Caki2 (cell line): ENCODE measurements around the gene FCN3. TPM values are rescaled to one million over a fixed set of nuclear protein-coding genes. Genes with fewer than 3 reads are reported as not detected.

Source experiments
- DNase-seq: peaks from one replicate; pipeline ENCODE4 v3.0.0-alpha.2; 2015; ENCODE audit warnings: low read depth
- in situ Hi-C: cut with HindIII; loops from 2 replicates; pipeline ENCODE4 v1.10.0; 2016; ENCODE audit warnings: low sequenced_read_pairs, low pct_unique_long_range_greater_than_20kb, mixed read lengths
- total RNA-seq: library from RNA; depleted of rRNA; stranded (reverse); fragments of >200 nt; shearing (Covaris generic); gene quantifications from 2 replicates; pipeline ENCODE4 v1.2.3, GENCODE V29; 2014; ENCODE audit warnings: low replicate concordance

Gene FCN3
- total RNA-seq, 1 experiment from 2014 or later = not detected

DNA sequence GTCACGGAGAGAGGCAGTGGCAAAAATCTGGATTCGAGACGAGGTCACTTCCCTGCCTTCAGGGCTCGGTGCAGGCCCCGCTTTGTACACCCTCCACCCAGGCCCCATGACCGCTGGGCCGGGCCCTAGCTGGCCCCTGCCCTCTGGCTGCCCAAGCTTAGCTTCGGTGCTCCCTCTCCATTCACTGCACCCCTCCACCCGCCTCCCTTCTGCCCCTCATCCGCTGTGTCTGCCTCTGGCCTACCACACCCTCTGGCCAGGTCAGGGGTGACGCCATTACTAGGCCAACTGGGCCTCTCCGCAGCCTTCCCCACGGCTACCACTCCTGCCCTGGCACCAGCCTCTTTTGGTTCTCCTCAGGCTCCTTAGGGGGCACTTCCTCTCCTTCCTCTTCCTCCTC is 9.0 kb upstream of the FCN3 start:
- DNase-seq = no peak
- in situ Hi-C loops = no loop called here

DNA sequence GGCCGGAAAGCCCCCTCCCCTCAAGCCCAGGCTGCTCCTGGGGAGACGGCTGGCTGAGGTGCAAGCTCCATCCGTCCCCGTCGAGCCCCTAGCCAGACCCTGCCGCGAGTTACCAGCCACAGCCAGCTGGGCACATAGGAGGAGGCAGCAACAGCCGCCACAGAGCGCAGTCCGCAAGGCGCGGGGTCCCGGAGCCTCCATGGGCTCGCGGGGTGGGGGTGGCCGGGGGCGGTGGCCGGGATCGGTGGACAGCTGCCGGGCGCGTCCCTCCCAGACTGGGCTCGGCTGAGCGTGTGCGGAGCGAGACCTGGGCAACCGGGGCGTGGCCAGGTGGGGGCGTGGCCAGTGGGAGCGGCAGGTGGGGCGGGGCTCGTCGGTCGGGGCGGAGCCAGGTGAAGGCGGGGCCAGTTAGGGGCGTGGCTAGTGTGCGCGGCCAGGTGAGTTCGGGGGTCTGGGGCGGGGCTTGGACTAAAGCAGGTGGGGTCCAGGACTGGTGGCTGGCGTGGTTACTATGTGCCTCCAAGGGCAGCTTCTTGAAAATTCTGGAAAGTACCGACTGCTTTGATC is 8.5 kb upstream of the FCN3 start, which contains the start of gene CD164L2:
Gene CD164L2, minus strand, starts transcription at position 295 of the 567 bp plus-strand sequence. Its CDS starts 94 bp downstream, at position 201.
- in situ Hi-C loops = no loop called here
- no peak for DNase-seq

DNA sequence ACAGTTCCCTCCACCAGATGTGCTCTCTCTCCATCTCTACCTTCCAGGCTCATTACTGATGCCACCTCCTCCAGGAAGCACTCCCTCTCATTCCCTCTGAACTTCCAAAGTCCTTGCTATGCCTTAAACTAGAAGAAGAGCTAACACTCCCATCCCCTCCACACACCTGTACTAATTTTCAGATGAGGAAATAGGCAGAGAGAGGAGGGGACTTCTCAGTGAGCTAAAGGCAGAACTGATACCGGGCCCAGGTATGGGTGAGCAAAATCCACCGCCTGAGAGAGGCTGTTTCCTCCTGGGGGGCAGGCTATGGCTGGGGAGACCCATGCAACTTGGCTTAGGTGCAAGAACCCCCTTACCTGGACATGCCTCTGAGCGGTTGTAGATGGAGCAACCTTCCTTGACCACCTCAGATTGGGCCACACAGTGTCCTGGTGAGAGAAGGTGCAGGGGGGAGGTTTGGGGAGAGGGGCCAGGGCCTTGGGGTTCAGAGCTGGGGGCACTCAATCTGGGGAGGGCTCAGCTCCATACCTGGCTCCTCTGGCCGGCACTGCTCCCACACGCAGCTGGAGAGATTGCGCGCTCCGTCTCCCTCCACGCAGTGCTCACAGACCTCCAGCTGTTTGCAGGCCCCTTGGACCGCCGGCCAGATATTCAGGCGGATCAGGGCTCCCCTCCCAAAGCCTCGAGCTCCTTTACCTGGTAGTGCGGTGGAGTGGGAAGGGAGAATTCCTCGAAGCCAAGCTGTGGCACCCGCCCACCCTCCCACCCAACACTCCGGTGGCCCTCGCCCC is 7.5 kb upstream of the FCN3 start:
- DNase-seq = no peak
- in situ Hi-C loops = no loop called here

DNA sequence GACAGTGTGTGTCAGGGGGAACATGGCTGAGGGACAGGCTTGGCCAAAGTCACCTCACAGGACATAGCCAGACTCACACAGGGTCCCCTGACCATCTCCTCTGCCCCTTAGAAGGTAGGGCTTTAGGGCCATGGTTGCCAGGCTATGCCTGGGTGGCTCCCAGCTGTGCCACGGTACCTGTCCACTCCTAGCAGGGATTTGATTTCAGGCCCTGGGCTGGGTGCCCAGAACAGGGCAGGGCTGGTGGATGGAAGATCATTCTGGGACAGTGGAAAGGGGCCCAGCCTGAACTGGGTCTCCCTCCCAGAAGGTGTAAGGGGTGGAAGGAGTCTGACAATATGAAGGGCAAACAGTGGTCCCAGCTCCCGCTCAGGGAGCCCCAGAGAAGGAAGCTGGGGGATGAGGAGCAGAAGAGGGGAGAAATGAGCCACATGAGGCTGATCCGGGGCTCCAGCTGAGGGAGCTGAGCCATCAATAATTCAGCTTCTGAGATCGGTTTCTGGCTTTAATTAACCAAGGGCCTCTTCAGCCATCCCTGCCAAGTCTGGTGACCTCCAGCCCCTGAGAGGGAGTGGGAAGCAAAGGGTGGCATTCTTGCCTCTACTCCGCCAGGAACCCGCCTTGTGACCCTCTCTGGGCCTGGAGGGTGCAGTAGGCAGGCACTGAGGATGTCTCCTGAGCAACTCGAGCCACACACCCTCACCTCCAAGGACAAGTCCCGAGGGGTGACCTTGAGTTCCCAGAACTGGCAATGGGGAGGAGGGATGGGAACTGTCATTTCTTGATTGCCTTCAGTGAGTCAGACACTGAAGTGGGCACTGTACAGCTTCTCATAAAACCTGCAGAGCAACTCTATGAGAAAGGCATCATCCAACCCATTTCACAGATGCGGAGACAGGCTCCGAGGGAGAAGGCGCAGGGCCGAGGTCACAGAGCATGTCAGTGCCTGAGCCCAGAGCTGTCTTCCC is 6.4 kb upstream of the FCN3 start:
- in situ Hi-C loops = no loop called here
- DNase-seq = no peak

DNA sequence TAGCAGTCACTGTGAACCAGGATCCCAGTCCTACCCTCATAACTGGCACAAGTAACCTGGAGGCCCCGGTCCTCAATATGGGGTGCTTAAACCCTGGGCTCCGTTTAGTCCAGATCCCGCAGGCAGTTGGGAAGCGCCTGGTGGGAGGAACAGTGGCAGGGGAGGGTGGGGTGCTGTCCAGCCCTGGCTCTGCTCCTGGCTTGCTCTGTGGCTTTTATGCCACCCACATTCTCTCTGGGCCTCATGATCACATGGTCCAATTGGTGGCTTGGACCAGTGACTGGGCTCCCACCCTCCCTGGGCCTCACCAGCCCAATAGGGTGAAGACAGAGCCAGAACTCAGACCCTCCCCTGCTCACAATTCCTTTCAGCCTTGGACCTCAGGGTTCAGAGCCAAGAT is 5.6 kb upstream of the FCN3 start:
- no peak for DNase-seq
- in situ Hi-C loops = no loop called here

DNA sequence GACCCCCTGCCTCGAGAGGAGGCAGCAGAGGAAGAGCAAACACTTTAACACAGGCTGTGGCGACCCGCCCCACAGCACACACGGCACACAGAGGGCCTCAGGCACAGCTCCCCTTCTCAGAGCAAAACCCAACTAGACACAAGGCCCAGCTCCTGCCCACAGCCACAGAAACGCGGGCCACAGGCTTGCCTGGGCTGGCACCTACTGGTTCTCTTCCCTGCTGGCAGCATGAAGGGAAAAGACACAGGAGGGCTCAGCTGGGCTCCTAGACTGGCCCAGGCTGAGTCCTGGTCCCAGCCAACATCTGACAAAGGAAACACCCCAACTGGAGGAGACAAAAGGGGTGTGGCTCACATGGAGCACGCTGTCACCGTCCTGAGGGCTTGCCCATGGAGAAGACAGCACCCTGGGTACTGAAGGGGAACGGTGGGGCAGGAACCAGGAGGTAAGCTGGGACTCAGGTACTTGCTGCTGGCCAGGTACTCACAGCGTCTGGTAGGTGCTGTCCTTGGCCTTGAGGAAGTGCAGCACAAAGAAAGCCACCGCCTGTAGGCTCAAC is 5.0 kb upstream of the FCN3 start:
- in situ Hi-C loops = no loop called here
- DNase-seq = no peak

DNA sequence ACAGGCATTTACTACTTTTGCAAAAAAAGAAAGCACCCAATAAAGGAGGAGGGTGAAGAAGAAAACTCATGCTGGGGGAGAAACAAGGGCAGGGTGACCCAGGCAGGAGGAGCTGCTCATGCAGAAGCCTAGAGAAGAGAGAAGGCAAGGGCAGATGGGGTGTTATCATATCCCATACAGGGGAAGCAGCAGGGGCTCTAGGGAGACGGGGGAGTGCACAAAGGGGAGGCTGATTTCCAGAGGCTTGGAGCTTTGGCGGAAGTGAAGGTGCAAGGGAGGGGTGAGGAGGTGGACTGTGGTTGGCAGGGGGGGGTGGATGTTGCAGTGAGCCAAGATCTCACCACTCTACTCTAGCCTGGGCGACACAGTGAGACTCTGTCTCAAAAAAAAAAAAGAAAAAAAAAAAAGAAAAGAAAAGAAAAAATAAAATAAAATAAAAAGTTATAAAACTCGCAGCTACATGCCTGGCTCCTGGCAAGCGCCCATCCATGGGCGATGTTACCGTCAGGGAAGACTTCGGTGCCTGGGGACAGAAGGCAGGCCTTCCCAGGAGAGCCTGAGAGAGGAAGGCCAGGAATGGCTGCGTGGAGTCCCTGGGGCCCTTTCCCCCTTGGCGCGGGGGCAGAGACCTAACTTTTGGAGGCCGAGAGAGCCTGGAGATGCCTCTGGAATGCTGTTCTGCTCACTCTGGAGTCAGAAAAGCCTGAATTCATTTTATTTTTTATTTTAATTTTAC is 3.3 kb upstream of the FCN3 start:
- in situ Hi-C loops = no loop called here

DNA sequence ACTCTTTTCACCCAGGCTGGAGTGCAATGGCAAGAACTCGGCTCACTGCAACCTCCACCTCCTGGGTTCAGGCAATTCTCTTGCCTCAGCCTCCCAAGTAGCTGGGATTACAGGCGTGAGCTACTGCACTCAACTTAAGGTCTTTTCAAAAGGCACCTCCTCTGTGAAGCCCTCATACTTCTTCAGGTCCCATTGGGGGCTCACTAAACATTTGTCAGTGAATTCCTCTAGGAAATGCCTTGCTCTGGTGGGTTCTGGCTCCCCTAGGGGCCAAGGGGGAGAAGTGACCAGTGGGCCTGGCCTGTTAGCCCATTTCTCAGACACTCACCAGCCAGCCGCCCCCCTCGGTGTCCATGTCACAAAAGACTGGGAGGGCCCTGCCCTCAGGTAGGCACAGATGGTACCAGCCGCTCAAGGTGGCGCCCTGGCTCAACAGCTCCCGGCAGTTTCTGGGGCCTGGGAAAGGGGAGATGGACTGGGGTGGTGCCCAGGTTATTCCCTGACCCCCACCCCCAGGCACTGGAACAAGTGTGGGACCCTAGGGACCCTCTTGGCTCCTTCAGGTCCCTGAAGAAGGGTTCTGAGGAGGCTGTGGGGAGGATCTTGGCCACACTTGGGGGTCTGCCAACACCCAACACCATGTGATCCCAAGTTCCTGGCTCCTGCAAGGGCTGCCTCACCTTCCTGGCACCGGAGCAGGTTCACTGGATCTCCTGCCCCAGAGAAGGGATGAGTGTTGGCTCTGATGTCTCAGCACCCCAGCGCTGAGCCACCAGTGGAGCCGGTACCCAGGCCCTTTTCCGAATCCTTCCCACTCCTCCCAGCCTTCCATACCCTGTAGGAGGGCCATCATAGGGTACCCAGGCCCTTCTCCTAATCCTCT is 1.6 kb downstream of the FCN3 start:
- DNase-seq = no peak
- in situ Hi-C loops = no loop called here

More for the DNA sequence above, 3.3 kb upstream of the FCN3 start:
- no peak for DNase-seq

DNA sequence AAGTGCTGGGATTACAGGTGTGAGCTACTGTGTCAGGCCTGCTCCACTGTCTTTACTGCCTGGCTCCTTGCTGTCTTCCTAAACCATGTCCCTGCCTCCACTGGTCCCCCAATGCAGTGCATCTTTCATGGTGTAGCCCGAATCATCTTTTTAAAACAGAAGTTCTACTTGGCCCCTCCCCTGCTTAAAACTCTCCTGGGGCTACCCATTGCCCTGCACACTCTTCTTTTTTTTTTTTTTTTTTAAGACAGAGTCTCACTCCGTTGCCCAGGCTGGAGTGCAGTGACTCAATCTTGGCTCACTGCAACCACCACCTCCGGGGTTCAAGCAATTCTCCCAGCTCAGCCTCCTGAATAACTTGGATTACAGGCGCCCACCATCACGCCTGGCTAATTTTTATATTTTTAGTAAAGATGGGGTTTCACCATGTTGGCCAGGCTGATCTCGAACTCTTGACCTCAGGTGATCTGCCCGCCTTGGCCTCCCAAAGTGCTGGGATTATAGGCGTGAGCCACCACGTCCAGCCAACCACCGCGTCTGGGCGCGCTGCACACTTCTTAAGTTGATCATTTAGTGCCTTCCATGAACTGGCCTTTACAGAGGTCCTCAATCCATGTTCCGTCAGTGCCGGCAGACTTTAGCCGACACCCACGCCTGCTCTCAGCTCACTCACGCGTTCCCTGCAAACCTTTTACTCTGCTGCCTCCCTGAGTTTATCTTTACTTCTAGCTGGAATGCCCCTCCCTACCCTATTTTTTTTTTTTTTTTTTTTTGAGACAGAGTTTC is 2.4 kb downstream of the FCN3 start:
- in situ Hi-C loops = no loop called here
- DNase-seq = peak; percentile 69

DNA sequence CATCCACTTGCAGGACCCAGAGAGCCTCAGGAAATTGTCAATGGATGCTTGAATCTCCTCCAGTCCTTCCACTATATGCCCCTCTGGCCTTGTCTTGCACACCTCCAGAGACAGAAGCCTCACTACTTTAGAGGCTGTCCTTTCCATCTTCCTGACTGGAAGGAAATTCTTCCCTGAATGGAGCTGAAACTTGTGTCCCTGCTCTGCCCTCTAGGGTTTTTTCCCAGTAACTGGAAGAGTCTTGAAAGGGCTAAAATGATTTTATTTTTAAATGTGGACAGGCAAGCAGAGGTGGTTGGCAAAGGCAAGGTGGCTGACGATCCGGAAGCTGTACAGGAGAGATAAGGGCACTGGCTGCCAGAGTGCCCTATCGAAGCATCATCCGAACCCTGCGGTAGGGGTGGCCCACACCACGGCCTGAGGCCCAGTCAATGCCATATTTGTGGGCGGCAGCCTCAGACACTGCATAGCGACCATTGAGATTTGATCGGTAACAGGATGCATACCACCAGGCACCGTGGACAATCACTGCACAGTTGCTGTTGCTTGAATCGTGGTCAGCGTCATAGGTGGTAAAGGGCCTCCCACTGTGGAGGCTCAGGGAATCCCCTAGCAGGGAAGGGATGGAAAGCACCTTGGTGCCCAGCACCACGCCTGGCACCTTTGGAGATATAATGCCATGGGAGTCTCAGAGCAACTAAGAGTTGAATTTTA is 5.6 kb downstream of the FCN3 start:
- no peak for DNase-seq
- in situ Hi-C loops = no loop called here

DNA sequence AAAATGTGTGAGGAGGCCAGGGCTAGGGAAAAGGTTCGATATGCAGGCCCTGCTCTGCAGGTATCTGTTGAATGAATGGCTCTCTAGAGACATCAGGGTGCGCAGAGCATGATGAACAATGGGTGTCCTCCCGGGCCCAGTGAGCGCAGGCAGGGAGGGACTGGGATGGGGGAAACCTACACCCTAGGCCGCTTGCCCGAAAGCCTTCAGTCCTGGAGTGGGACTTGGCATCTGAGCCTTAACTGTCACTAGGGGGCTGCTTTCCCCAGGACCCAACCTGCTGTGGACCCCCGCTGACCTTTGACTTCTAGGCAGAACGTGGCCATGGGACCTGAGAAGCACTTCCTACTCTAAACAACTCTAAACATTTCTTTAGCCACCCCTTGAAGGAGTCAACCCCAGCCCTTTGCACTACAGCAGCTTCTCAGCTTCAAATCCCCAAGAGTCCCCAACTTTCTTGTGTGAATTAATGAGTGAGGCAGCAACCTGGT is 7.4 kb downstream of the FCN3 start:
- no peak for DNase-seq
- in situ Hi-C loops = no loop called here

DNA sequence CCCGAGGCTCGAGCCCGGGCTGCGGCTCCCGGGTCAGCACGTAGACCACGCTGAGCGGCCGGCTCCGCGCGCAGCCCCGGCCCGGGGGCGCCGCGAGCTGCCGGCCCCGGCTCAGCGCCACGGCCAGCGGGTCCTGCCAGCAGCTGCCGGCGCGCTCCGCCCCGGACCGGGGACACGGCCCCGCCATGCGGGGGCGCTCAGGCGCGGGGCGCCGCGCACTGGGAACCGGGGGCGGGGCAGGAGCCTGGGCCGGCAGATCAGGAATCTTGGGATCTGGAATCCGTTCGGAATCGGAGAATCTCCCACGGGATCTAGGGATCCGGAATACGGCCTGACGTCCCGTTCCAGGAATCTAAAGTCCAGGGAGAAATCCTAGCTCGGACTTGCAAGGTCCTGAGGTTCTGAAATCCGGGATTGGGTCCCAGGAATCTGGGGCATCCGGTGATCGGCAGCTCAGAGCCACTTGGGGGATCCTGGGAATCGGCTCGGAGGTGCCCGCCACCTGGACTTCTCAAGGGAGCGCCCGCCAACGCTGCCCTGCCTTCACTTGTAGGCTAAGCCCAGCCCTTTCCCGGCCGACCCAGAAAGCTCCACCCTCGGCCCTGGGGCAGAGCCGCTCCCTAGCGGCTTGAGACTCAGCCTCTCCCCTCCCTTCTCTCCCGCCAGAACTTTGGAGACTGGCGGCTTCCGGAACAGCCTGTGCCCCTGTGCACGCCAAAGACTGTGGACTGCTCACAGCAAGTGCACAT is 8.0 kb downstream of the FCN3 start, which contains the start of gene MAP3K6:
Gene MAP3K6, minus strand, starts transcription at position 551 of the 749 bp plus-strand sequence. Its CDS starts 364 bp downstream, at position 187.
- in situ Hi-C loops = no loop called here
- peak; percentile 78 for DNase-seq

DNA sequence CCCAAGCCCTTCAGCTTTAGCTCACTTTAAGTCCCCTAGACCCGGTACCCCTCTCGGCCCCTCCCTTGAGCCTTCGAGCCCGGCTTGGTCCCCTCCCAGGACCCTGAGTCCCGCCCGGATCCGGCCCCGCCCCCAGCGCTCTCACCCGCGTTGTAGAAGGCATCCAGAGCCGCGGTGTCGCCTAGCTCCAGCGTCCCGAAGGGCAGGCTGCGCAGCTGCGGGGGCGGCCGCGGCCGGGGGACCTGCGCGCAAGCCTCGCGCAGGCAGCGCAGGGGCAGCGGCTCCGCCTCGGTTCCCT is 8.6 kb downstream of the FCN3 start:
- peak; percentile 84 for DNase-seq
- in situ Hi-C loops = no loop called here

DNA sequence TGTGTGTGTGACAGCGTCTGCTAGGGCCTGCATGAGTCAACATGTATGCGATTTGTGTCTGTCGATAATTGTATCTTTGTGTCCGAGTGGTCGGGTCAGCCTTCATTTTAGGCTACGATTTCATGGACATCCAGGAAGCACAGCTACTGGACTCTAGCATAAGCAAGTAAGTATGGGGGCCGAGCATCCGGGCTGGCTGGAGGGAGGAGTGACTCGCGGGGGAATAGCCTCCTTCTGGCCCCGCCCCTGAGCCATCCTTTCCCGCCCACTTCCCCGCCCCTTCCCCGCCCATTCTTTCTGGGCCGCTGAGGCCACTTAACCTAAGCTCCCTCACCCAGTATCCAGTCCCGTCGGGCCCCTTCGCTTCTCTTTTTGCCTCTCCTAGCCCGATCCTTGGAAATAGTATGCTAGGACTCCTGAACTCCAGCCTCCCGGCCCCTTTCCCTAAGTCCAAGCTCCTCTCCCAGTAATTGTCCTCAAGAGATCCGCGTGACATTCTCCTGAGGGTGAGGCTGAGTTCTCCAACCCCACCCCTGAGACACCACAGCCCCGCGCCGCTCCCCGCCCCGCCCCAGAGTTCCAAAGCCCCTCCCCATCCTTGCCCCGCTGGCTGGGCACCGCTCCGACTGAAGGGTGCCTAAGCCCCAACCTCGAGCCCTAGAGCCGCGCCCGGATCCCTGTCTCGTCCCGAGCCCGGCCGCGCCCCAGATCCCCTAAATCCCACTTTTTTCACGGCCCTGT is 9.1 kb downstream of the FCN3 start:
- peak; percentile 89 for DNase-seq
- in situ Hi-C loops = no loop called here
